GM12892 (cell line): ENCODE results near the gene PID1.

Experiments
- POLR2A ChIP-seq: IDR thresholded peaks from 2 replicates; pipeline ENCODE4 v1.6.1; 2011; ENCODE audit warnings: low read depth, low read length, control low read depth
- POLR2AphosphoS5 ChIP-seq: IDR thresholded peaks from 2 replicates; pipeline ENCODE4 v1.6.1; 2011; ENCODE audit warnings: low read depth, low read length, control low read depth
- TAF1 ChIP-seq: IDR thresholded peaks from 2 replicates; pipeline ENCODE4 v1.6.1; 2011; ENCODE audit warnings: low read depth, mild to moderate bottlenecking, control low read depth, low read length, borderline replicate concordance

DNA sequence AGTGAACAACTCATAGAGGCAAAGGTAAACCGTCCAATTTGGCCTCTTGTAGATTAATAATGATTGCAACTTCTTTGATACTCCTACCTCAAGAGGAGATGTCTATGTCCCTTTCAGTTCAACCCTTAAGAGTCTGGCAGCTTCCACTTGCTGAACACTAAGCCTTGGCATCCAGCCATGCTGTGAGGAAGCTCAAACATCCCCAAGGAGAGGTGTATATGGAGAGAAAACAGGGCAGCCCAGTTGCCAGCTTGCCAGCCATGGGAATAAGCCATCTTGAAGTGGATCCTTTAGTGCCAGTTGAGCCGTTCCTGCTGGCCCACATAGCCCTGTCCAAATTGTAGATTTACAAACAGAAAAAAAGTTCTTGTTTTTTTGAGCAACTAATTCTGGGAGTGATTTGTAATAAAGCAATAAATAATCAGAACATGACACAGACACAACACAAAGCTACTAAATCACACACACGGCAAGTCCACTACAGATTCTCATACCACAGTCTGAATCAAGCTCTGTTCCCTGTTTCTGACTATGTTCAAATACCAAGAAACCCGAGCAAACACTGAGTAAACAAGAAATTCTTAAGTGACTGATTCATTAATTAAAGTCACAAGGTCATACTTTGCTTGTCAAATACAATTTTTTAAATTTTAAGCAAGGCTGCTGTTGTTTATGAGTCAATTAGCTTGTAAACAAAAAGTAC, 96.1 kb downstream of the PID1 start:
- TF ChIP-seq POLR2AphosphoS5 (no peak), POLR2A (no peak), TAF1 (no peak)
